VCaP (cell line): Measurements from ENCODE around the gene NAV2.

Source experiments
- H3K27ac ChIP-seq: fragments of 450-650 bp; 2 replicates; pipeline ENCODE4 v1.5.1; 2017
- TF ChIP-seq, protein P1 (sequence below): fragments of 450-650 bp; conservative IDR thresholded peaks from 2 replicates; pipeline ENCODE4 v1.5.1; 2017; ENCODE audit warnings: mild to moderate bottlenecking, moderate library complexity

The NAV2 gene

DNA sequence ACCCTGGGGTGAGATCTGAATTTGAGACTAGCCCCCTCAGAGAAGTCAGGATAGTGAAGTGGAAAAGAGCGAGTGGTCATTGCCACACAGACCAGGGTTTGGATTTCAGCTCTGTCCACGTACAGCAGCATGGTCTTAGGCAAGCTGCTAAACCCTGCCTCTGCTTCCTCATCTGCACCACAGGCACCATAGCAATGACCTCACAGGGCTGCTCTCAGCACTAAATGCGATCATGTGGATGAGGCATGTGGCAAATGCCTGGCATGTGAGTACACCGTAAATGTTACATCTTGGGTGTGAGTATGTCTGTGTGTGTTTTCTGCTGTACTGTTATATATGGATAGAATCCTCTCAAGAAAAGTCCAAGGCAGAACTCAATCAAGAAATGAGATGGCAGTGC lies 15.8 kb downstream of the NAV2 start:
- TF ChIP-seq, protein P1, sequence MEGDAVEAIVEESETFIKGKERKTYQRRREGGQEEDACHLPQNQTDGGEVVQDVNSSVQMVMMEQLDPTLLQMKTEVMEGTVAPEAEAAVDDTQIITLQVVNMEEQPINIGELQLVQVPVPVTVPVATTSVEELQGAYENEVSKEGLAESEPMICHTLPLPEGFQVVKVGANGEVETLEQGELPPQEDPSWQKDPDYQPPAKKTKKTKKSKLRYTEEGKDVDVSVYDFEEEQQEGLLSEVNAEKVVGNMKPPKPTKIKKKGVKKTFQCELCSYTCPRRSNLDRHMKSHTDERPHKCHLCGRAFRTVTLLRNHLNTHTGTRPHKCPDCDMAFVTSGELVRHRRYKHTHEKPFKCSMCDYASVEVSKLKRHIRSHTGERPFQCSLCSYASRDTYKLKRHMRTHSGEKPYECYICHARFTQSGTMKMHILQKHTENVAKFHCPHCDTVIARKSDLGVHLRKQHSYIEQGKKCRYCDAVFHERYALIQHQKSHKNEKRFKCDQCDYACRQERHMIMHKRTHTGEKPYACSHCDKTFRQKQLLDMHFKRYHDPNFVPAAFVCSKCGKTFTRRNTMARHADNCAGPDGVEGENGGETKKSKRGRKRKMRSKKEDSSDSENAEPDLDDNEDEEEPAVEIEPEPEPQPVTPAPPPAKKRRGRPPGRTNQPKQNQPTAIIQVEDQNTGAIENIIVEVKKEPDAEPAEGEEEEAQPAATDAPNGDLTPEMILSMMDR: no peak
- H3K27ac ChIP-seq: no peak overlapping the region

DNA sequence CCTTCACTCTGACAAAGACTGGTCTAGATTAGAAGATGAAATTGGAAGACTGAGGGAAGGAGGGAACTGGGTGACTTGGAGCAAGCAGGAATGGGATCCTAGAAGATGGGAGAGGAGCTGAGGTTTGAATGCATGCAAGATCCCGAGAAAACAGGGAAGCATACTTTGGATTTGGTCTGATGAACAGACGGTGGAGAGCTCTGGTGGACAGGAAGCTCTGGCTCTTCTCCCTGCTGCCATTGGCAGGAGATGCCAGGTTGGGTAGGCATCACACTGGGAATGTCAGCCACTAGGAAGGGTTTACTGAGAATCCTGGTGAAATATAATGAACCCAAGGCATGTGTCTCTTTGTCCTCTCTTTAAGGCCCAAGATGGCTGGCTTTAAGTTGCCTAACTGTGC lies 16.5 kb downstream of the NAV2 start:
- TF ChIP-seq, protein P1: no peak
- H3K27ac ChIP-seq: no peak overlapping the region

DNA sequence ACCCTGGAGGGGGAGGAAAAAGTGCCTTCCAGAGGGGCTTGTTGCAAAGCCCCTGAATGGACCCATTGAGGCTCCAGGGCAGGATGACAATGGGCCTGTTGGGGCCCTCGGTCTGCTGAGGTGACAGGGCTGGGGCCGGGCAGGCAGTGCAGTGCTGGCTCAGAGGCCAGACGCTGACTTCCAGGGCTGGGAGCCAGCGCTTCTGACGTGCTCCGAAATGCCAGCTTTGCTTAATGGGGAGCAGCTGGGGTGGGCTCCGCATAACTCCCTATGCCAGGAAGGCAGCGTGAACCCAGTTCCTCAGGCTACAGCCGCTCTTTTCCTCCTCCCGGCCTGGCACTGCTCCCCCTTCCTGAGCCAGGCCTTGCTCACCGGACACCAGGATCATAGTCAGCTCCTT lies 17.7 kb downstream of the NAV2 start:
- TF ChIP-seq, protein P1: no peak
- H3K27ac ChIP-seq: no peak overlapping the region

DNA sequence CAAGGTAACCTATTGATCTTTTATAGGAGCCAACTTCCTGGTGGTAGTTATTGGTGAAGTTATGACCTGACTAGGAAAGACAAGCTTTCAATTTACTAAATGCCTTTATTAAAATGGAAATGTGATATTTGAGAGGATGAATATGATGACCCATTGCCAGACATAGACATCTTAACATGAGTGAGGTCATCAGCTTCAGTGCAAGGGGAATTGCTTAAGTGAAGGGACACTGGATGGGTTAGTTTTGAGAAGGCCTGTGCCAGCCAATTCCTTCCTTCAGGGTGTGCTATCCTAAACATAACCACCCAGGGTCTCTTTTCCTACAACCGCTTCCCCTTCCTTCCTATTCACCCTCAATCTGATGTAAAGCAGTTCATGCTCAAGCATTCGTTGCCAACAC lies 21.5 kb downstream of the NAV2 start:
- TF ChIP-seq, protein P1: no peak
- no peak overlapping the region for H3K27ac ChIP-seq

DNA sequence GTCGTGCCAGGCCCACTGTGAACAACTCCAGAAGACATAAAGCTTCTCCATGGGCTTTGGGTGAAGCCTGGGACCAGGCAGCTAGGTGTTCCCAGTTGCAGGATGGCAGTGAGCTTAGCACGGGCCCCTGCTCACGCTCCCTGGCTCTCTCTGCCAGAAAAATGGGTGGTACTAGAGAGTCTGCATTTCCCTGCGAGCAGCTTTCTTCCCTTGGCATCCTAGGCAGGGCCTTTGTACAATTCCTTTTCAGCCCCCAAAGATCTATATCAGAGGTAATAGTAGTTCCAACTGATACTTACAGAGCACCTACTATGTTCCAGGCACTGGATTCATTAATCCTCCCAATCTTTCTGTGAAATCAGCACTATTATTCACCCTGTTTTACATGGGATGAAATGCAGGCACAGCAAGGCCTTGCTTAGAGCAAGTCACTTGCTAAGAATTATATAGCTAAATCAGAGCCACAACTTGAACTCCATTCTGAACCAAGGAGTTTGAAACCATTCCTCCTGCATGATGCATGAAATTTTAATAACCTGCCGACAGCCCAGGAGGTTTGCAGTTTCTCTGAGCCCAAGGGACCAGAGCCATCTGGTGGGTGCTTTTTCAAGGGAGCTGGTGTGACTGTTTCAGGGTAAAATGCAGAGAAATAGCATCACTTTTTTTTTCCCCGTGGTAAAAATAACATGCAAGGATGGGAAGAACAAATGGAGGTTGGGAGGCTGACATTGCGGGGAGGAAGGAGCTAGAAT lies 22.7 kb downstream of the NAV2 start:
- H3K27ac ChIP-seq: no peak overlapping the region
- TF ChIP-seq, protein P1: 0 out of 2 replicates have a peak, but pooled peaks have one; percentile 6

DNA sequence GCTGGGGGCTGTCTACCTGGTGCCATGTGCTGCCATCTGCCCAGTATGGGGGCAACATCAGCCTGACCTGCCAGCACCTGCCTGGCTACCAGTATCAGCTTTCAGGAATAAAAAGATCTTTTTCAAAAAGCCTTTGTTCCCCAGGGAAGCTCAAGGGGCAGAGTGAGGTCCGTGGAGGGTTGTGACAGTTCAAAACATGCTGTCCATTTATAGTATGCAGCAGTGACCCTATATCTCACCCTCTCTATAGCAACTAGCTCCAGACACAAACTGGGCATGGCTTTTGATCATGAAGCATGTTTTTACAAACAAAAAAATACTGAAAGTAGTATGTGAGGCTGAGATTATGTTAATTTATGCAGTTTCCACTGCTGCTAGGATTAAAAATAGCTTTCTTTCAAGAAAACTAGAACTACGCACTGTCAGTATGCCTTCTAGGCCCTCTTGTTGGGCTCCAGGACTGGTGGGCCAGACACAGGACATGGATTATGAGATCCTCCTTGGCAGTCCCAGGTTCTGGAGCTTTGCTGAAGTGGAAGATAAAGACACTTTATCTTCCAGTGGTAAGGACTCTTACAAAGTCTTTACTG lies 23.4 kb downstream of the NAV2 start:
- H3K27ac ChIP-seq: no peak overlapping the region
- TF ChIP-seq, protein P1: no peak

DNA sequence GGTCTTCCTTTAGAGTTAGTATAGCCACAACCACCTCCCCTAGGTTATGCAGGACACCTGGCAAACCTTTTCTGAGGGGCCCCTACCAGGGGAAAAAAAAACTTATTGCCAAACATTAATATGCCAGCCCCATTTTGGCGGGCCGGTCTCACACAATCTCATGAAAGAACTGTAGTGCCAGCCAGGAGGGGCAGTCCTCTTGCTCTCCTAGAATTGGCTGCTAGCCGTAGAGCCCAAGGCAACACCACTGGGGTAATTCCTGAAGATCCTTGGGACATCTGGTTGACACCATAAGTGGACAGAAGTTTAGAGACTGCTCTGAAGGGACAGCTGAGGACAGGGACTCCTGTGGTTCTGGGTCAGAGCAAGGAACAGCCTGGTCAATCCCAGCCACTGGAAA lies 24.2 kb downstream of the NAV2 start:
- TF ChIP-seq, protein P1: no peak
- no peak overlapping the region for H3K27ac ChIP-seq
